Gastrocnemius medialis (tissue), 4 donors: Measurements from ENCODE around the gene CORO2B. TPM values are rescaled to one million over a fixed set of nuclear protein-coding genes. Genes with fewer than 3 reads are reported as not detected.

Source experiments
- ATAC-seq, 2 donors: fragments of 150-250 bp; one replicate each; pipeline ENCODE4 v1.9.1; 2016
- DNase-seq, 2 donors: peaks; one replicate each; pipeline ENCODE4 v3.0.0-alpha.2; 2019
- H3K27ac ChIP-seq, 4 donors: fragments of 200-600 bp; sonication (generic); 1 replicate in 1 of 4; 2 replicates in 3 of 4; pipeline ENCODE4 v1.5.1; 2016 to 2018; ENCODE audit warnings: mild to moderate bottlenecking in 2 of 4, moderate library complexity in 1 of 4
- H3K27me3 ChIP-seq, 3 donors: fragments of 200-600 bp; sonication (generic) in 2 of 3; 1 replicate in 1 of 3; 2 replicates in 2 of 3; pipeline versions ENCODE4 v1.5.1 to v1.6.0; 2016 to 2019; ENCODE audit warnings: mild to moderate bottlenecking in 1 of 3, moderate library complexity in 1 of 3
- H3K36me3 ChIP-seq, 2 donors: fragments of 200-600 bp; sonication (generic) in 1 of 2; one replicate each; pipeline ENCODE4 v1.5.1; 2017 to 2018
- H3K4me1 ChIP-seq, 2 donors: fragments of 200-600 bp; sonication (generic) in 1 of 2; one replicate each; pipeline ENCODE4 v1.5.1; 2016 to 2017; ENCODE audit warnings: mild to moderate bottlenecking in 2 of 2
- H3K4me3 ChIP-seq, 4 donors: fragments of 200-600 bp; sonication (generic) in 3 of 4; 1 replicate in 1 of 4; 2 replicates in 3 of 4; pipeline ENCODE4 v1.5.1; 2016 to 2019; ENCODE audit warnings: mild to moderate bottlenecking in 2 of 4
- H3K9me3 ChIP-seq, 3 donors: fragments of 200-600 bp; sonication (generic) in 2 of 3; 1 replicate in 1 of 3; 2 replicates in 2 of 3; pipeline ENCODE4 v1.5.1; 2016 to 2019
- POLR2A ChIP-seq, 2 donors: fragments of 450-650 bp; IDR thresholded peaks; one replicate each; pipeline ENCODE4 v1.6.1; 2017; ENCODE audit warnings: antibody characterized with exemption in 2 of 2, mild to moderate bottlenecking in 2 of 2, moderate library complexity in 2 of 2
- in situ Hi-C, 4 donors: fragments of 200-750 bp; cut with MboI; loops; one replicate each; pipeline versions ENCODE4 v1.15.0 to v1.8.0; 2017; ENCODE audit warnings: low sequenced_read_pairs in 4 of 4
- intact Hi-C: fragments of 100-400 bp; cut with DNase I; formaldehyde crosslinking; loops from one replicate; pipeline ENCODE4 v1.15.1; 2023; ENCODE audit warnings: low total_unique reads
- total RNA-seq, 4 donors: library from RNA; depleted of rRNA; stranded (reverse); fragments of >200 nt; gene quantifications; one replicate each; pipeline versions ENCODE4 v1.1.0 to v1.2.3, GENCODE V29; 2016
- TF ChIP-seq, protein P1 (sequence below), 5 experiments: fragments of 450-650 bp in 3 of 5; fragments of 200-600 bp in 2 of 5; sonication (generic) in 2 of 5; IDR thresholded peaks in 4 of 5; conservative IDR thresholded peaks in 1 of 5; 1 replicate in 4 of 5; 2 replicates in 1 of 5; pipeline ENCODE4 v1.5.1; 2016 to 2019; ENCODE audit warnings: antibody characterized with exemption in 5 of 5, mild to moderate bottlenecking in 3 of 5, moderate library complexity in 3 of 5

Gene CORO2B
- total RNA-seq, 4 donors from 2014 or later = 1.5 to 2.2 (median 1.8) TPM

DNA sequence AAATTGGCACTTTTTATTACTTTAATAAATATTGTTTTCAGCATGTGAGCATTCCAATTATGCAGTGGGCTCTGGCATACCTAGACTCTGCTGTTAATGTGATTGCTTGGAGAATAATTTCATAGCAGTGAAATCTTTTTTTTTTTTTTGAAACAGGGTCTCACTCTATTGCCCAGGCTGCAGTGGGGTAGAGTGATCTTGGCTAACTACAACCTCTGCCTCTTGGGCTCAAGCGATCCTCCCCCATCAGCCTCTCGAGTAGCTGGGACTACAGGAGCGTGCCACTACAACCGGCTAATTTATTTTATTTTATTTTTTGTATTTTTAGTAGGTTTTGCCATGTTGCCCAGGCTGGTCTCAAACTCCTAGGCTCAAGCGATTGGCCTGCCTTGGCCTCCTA is 14.6 kb upstream of the CORO2B start:
- Histone ChIP-seq H3K36me3 (no peaks in the 10 kb centered on the region), H3K4me1 (peaks cover 0 to 4% of the 10 kb centered on the region in 2 donors), H3K27me3 (peaks cover 0 to 4% (median 0%) of the 10 kb centered on the region in 3 donors), H3K9me3 (no peaks in the 10 kb centered on the region), H3K4me3 (no peak overlapping the region), H3K27ac (no peak overlapping the region)
- no peak for DNase-seq
- no peak for ATAC-seq
- no peak for TF ChIP-seq POLR2A (IDR thresholded peaks at IDR 0.05)
- TF ChIP-seq, protein P1, sequence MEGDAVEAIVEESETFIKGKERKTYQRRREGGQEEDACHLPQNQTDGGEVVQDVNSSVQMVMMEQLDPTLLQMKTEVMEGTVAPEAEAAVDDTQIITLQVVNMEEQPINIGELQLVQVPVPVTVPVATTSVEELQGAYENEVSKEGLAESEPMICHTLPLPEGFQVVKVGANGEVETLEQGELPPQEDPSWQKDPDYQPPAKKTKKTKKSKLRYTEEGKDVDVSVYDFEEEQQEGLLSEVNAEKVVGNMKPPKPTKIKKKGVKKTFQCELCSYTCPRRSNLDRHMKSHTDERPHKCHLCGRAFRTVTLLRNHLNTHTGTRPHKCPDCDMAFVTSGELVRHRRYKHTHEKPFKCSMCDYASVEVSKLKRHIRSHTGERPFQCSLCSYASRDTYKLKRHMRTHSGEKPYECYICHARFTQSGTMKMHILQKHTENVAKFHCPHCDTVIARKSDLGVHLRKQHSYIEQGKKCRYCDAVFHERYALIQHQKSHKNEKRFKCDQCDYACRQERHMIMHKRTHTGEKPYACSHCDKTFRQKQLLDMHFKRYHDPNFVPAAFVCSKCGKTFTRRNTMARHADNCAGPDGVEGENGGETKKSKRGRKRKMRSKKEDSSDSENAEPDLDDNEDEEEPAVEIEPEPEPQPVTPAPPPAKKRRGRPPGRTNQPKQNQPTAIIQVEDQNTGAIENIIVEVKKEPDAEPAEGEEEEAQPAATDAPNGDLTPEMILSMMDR (IDR thresholded peaks at IDR 0.05 in 4 of 5, conservative IDR thresholded peaks at IDR 0.05 in 1 of 5) = no peak
- in situ Hi-C loops = loop anchor here in 2 of 4 donors (5.0 kb wide), 1 partner anchor 108 kb away; no protein-coding TSS in a partner anchor
- intact Hi-C loops = no loop called here

DNA sequence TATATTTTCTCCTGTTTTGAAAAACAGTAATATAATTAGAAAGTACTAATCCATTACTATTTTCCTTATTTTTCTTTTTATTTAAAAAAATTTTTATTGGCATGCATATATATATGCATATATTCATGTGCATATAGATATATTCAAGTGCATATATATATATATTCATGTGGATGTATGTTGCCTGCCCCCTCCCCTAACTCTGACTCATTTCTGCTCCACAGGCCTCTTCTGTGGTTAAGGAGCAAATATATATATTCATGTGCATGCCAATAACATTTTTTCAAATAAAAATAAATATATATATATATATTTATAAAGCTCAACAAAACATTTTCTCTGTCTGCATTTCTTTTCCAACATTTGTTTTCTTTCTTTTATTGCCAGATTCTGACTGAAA is 13.6 kb upstream of the CORO2B start:
- no peak overlapping the region for H3K27ac ChIP-seq
- no peak for ATAC-seq
- no peaks in the 10 kb centered on the region for H3K36me3 ChIP-seq
- intact Hi-C loops (no loop called here), in situ Hi-C loops (no loop called here)
- H3K27me3 ChIP-seq = no peaks in the 10 kb centered on the region
- H3K4me1 ChIP-seq = no peaks in the 10 kb centered on the region
- H3K9me3 ChIP-seq = no peaks in the 10 kb centered on the region
- no peak for DNase-seq
- no peak overlapping the region for H3K4me3 ChIP-seq
- TF ChIP-seq POLR2A (IDR thresholded peaks at IDR 0.05) = no peak
- TF ChIP-seq, protein P1 (IDR thresholded peaks at IDR 0.05 in 4 of 5, conservative IDR thresholded peaks at IDR 0.05 in 1 of 5) = no peak

DNA sequence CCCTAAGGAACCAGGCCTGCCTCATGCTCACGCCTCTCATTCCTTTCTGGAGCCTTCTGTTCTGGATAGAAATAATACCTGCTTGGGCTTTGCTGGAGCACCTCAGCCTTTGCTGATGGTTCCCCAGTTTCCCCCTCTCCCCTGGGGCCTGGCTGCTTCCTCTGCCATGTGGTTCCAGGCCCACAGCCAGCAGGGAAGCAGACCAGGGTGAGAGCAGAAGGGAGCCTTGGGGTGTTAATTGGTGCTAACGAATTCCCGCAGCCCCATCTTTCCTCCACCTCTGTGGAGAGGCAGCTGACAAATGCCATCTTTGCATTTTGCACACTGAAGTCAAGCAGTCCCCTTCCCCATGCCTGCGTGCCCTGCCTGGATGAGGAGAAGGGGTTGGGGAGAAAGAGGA is 13.1 kb upstream of the CORO2B start:
- no peak for ATAC-seq
- H3K27me3 ChIP-seq = no peaks in the 10 kb centered on the region
- in situ Hi-C loops = no loop called here
- H3K4me3 ChIP-seq = no peak overlapping the region
- intact Hi-C loops = no loop called here
- TF ChIP-seq POLR2A (IDR thresholded peaks at IDR 0.05) = no peak
- TF ChIP-seq, protein P1 (IDR thresholded peaks at IDR 0.05 in 4 of 5, conservative IDR thresholded peaks at IDR 0.05 in 1 of 5) = no peak
- H3K27ac ChIP-seq = no peak overlapping the region
- no peak for DNase-seq
- no peaks in the 10 kb centered on the region for H3K9me3 ChIP-seq
- no peaks in the 10 kb centered on the region for H3K4me1 ChIP-seq
- no peaks in the 10 kb centered on the region for H3K36me3 ChIP-seq

DNA sequence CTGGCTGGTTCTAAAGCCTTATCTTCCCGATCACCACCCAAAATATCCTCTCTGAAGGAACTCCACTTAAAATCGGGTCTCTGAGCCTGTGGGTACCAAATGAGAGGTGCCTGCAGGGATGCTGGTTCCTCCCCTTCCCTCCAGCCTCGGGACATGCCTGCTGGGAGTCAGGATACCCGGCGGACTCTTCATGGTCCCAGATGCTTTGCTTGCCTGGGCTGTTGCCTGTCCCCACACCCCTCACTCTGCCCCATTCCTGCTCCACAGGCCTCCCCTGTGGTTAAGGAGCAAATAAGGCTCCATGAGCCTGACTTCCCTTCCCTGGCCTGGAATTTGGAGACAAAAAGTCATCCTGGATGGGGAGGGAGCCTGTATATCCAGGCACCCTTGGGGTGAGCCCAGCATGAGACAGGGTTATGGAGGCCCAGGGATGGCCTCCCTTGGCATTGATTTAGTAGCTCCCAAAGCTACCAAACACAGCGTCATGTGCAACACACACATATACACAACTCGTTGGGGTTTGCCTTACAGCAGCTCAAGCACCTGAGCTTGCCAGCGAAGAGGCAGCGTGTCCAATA is 12.3 kb upstream of the CORO2B start:
- intact Hi-C loops (no loop called here), in situ Hi-C loops (no loop called here)
- no peak for ATAC-seq

More for the DNA sequence above, 12.3 kb upstream of the CORO2B start:
- TF ChIP-seq, protein P1 (IDR thresholded peaks at IDR 0.05 in 4 of 5, conservative IDR thresholded peaks at IDR 0.05 in 1 of 5) = no peak
- TF ChIP-seq POLR2A (IDR thresholded peaks at IDR 0.05) = no peak
- DNase-seq = no peak
- Histone ChIP-seq H3K9me3 (no peaks in the 10 kb centered on the region), H3K4me1 (no peaks in the 10 kb centered on the region), H3K27me3 (no peaks in the 10 kb centered on the region), H3K27ac (no peak overlapping the region), H3K36me3 (no peaks in the 10 kb centered on the region), H3K4me3 (no peak overlapping the region)
